HCT116 (cell line): Measurements from ENCODE around the gene MEN1.

ENCODE experiments used
- EZH2 ChIP-seq: fragments of 200-600 bp; sonication (generic); IDR thresholded peaks from 2 replicates; pipeline ENCODE4 v1.6.1; 2017; ENCODE audit warnings: antibody characterized with exemption, mixed run types
- POLR2AphosphoS5 ChIP-seq: IDR thresholded peaks from 2 replicates; pipeline ENCODE4 v1.6.1; 2011; ENCODE audit warnings: mild to moderate bottlenecking, low read depth, low read length, moderate library complexity
- RAD21 ChIP-seq: IDR thresholded peaks from 2 replicates; pipeline ENCODE4 v1.6.1; 2012; ENCODE audit warnings: low read depth, mild to moderate bottlenecking
- TF ChIP-seq, protein P1 (sequence below), 3 experiments: fragments of 200-600 bp in 1 of 3; sonication (generic) in 1 of 3; IDR thresholded peaks in 2 of 3; conservative IDR thresholded peaks in 1 of 3; 2 replicates each; pipeline ENCODE4 v1.5.1; 2012 to 2017; ENCODE audit warnings: low read depth in 2 of 3, low read length in 2 of 3, antibody characterized with exemption in 1 of 3, borderline replicate concordance in 1 of 3, control low read depth in 1 of 3, mild to moderate bottlenecking in 1 of 3, mixed read lengths in 1 of 3, mixed run types in 1 of 3, moderate library complexity in 1 of 3; ENCODE audit not compliant: insufficient read depth in 1 of 3

DNA sequence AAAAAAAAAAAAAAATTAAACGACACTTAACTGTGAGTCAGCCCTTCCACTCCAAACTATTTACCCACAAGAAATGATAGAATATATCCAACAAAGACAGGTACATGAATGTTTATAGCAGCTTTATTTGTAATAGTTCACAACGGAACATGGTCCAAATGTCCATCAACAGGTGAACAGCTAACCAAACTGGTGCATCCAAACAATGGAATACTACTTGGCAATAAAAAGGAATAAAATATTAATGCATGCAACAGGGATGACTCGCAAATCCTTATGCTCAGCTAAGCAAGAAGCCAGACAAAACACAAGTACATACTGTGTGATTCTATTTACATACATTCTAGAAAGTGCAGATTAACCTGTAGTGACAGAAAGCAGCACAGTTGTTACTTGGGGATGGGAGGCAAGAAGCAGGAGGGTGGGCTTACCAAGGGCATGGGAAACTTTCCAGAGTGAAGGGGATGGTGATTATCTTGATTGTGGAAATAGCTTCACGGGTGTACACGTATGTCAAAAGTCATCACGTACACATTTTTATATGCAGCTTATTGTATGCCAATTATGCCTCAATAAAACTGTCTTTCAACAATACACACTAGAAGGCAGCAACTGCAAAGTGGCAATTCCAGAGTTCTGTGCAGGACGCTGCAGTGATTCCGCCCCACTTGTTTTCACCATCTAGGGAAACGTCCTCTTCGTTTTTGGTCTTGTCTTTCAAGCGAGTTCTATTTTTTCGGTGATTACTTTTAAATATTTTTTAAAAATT is 25.4 kb downstream of the MEN1 start:
- TF ChIP-seq, protein P1, sequence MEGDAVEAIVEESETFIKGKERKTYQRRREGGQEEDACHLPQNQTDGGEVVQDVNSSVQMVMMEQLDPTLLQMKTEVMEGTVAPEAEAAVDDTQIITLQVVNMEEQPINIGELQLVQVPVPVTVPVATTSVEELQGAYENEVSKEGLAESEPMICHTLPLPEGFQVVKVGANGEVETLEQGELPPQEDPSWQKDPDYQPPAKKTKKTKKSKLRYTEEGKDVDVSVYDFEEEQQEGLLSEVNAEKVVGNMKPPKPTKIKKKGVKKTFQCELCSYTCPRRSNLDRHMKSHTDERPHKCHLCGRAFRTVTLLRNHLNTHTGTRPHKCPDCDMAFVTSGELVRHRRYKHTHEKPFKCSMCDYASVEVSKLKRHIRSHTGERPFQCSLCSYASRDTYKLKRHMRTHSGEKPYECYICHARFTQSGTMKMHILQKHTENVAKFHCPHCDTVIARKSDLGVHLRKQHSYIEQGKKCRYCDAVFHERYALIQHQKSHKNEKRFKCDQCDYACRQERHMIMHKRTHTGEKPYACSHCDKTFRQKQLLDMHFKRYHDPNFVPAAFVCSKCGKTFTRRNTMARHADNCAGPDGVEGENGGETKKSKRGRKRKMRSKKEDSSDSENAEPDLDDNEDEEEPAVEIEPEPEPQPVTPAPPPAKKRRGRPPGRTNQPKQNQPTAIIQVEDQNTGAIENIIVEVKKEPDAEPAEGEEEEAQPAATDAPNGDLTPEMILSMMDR (IDR thresholded peaks at IDR 0.05 in 2 of 3, conservative IDR thresholded peaks at IDR 0.05 in 1 of 3; ENCODE audit: borderline replicate concordance in 1 of 3, insufficient read depth in 1 of 3, low read depth in 2 of 3, low read length in 2 of 3) = no peak
- TF ChIP-seq POLR2AphosphoS5 (no peak), RAD21 (no peak), EZH2 (no peak)
